Lung (tissue), 12 donors: ENCODE results near the gene TMEM141. TPM values are rescaled to one million over a fixed set of nuclear protein-coding genes. Genes with fewer than 3 reads are reported as not detected.

Experiments
- ATAC-seq: fragments of 200-7000 bp; cut with Tn5 transposase; one replicate; pipeline ENCODE4 v1.9.1; 2020; ENCODE audit warnings: moderate number of reproducible peaks; ENCODE audit not compliant: insufficient read depth, low FRiP score
- DNase-seq, 3 donors: peaks; one replicate each; pipeline ENCODE4 v3.0.0-alpha.2; 2013 to 2017
- H3K27ac ChIP-seq, 2 donors: one replicate each; pipeline ENCODE4 v1.5.1; 2013; ENCODE audit warnings: mild to moderate bottlenecking in 2 of 2, moderate library complexity in 2 of 2, control low read depth in 1 of 2, inconsistent platforms in 1 of 2, low read depth in 1 of 2, low read length in 1 of 2
- H3K27me3 ChIP-seq, 3 donors: one replicate each; pipeline ENCODE4 v1.5.1; 2013; ENCODE audit warnings: low read length in 2 of 3; ENCODE audit not compliant: control insufficient read depth in 3 of 3, insufficient read depth in 3 of 3
- H3K36me3 ChIP-seq, 4 donors: one replicate each; pipeline ENCODE4 v1.5.1; 2013; ENCODE audit warnings: low read length in 4 of 4, mild to moderate bottlenecking in 1 of 4, moderate library complexity in 1 of 4; ENCODE audit not compliant: control insufficient read depth in 4 of 4, insufficient read depth in 4 of 4
- H3K4me1 ChIP-seq, 5 donors: one replicate each; pipeline ENCODE4 v1.5.1; 2013; ENCODE audit warnings: low read length in 5 of 5, mild to moderate bottlenecking in 2 of 5, moderate library complexity in 1 of 5; ENCODE audit not compliant: control insufficient read depth in 5 of 5, insufficient read depth in 5 of 5
- H3K4me3 ChIP-seq: one replicate; pipeline ENCODE4 v1.5.1; 2013; ENCODE audit warnings: mild to moderate bottlenecking, control low read depth, moderate library complexity
- H3K9ac ChIP-seq, 2 donors: one replicate each; pipeline ENCODE4 v1.5.1; 2013; ENCODE audit warnings: low read length in 2 of 2, control low read depth in 1 of 2; ENCODE audit not compliant: insufficient read depth in 1 of 2
- H3K9me3 ChIP-seq, 4 donors: one replicate each; pipeline ENCODE4 v1.5.1; 2013; ENCODE audit warnings: low read length in 3 of 4, mild to moderate bottlenecking in 1 of 4, moderate library complexity in 1 of 4; ENCODE audit not compliant: control insufficient read depth in 4 of 4, insufficient read depth in 3 of 4
- CTCF ChIP-seq: IDR thresholded peaks from 2 replicates; pipeline ENCODE4 v1.5.1; 2012; ENCODE audit warnings: mild to moderate bottlenecking; ENCODE audit errors: control extremely low read depth, extremely low read depth
- WGBS, 2 donors: extraction: QIAGEN DNeasy Blood & Tissue Kit; methylation state at CpG; one replicate each; pipeline ENCODE4 v1.1.7; 2013; 5-methylcytosine and 5-hydroxymethylcytosine counted together
- polyA plus RNA-seq, 2 donors: library from polyadenylated mRNA; stranded (reverse); fragments of 200-250 nt; gene quantifications; one replicate each; pipeline ENCODE4 v1.2.1, GENCODE V29; 2013
- total RNA-seq, 2 donors: library from RNA; depleted of rRNA in 1 of 2; stranded (reverse); fragments of >200 nt in 1 of 2; gene quantifications; one replicate each; pipeline ENCODE4 v1.2.1, GENCODE V29; 2014 to 2021
- donor health status: control.
- donor health status: control.
- donor health status: Bipolar disorder and iron deficiency.
- donor health status: healthy.
- donor health status: DM: yes; HTN: yes; CAD: no.

Gene TMEM141
- total and polyA plus RNA-seq, 4 donors: 56.5 to 177 (median 113) TPM

GRCh38 chr9:136820971-136821825 is 30.1 kb downstream of the TMEM141 start:
- Histone ChIP-seq H3K4me3 (no peak overlapping the region), H3K36me3 (peaks cover 0 to 23% (median 10%) of the 10 kb centered on the region in 4 donors), H3K27me3 (no peaks in the 10 kb centered on the region), H3K9ac (no peak overlapping the region), H3K27ac (no peak overlapping the region), H3K9me3 (no peaks in the 10 kb centered on the region), H3K4me1 (peaks cover 0 to 11% (median 4%) of the 10 kb centered on the region in 5 donors)
- TF ChIP-seq CTCF: no peak
- WGBS, 2 donors: 22 to 40% methylated on average over 64 to 83 of the region's 83 CpGs
- peak; percentile 79 to 91 (median 83) for DNase-seq
- peak; percentile 45 for ATAC-seq

- WGBS, 2 donors: 79 to 82% methylated on average over 39 to 42 of the region's 42 CpGs
- Histone ChIP-seq H3K9me3 (no peaks in the 10 kb centered on the region), H3K9ac (no peak overlapping the region), H3K27ac (no peak overlapping the region), H3K4me1 (peaks cover 0 to 11% (median 4%) of the 10 kb centered on the region in 5 donors), H3K27me3 (no peaks in the 10 kb centered on the region), H3K36me3 (peaks cover 0 to 31% (median 9%) of the 10 kb centered on the region in 4 donors), H3K4me3 (no peak overlapping the region)
- DNase-seq (no peak), ATAC-seq (no peak)
- no peak for TF ChIP-seq CTCF
These were observed 30.8 kb downstream of the TMEM141 start for GRCh38 chr9:136821826-136822544.

GRCh38 chr9:136823136-136824046 is 32.2 kb downstream of the TMEM141 start:
- ATAC-seq (no peak), DNase-seq (no peak)
- Histone ChIP-seq H3K36me3 (peaks cover 0 to 43% (median 9%) of the 10 kb centered on the region in 4 donors), H3K4me3 (no peak overlapping the region), H3K4me1 (peaks cover 0 to 11% (median 4%) of the 10 kb centered on the region in 5 donors), H3K27me3 (no peaks in the 10 kb centered on the region), H3K27ac (no peak overlapping the region), H3K9me3 (no peaks in the 10 kb centered on the region), H3K9ac (no peak overlapping the region)
- no peak for TF ChIP-seq CTCF
- 91 to 94% methylated on average over 29 to 30 of the region's 30 CpGs for WGBS, 2 donors
